Measurements from ENCODE around the gene FOXO6.

The FOXO6 gene

DNA sequence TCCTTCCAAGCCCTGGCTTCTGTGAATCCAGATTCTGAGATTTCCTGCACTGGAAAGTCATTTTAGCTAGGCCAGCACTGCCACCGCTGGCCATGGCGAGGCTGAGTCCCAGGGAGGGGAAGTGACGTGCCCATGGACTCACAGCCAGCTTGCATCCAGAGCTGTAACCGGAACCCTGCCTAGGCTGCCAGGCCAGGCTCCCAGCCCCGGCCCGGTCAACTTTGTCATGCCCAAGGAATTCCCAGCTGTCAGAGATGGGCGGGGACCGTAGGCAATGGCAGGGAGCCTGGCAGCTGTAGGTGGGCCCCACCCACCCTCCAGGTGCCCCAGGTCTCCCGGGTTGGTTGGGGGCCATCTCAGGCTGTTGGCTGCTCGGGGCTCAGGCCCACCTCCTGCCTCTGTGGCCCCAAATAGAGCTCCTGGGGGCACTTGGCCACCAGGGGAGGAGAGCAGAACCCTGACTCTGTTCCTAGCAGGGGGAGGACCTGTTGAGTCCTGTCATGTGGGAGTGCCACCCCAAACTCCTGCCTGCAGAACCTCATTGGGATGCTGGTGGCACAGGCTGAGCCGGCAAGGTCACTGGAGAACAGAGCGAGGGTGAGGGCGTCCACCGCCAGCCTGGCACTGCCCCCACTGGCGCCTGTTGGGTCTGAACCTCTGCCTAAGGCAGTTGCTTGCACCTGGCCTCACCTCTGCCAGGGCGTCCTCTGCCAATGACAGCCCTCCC lies 57.8 kb downstream of the FOXO6 start:
- H3K4me3 ChIP-seq (ENCODE audit: low read depth, low read length) = no peak overlapping the region
- DNase-seq (ENCODE audit: low read depth) = no peak
- TF ChIP-seq, protein P1, sequence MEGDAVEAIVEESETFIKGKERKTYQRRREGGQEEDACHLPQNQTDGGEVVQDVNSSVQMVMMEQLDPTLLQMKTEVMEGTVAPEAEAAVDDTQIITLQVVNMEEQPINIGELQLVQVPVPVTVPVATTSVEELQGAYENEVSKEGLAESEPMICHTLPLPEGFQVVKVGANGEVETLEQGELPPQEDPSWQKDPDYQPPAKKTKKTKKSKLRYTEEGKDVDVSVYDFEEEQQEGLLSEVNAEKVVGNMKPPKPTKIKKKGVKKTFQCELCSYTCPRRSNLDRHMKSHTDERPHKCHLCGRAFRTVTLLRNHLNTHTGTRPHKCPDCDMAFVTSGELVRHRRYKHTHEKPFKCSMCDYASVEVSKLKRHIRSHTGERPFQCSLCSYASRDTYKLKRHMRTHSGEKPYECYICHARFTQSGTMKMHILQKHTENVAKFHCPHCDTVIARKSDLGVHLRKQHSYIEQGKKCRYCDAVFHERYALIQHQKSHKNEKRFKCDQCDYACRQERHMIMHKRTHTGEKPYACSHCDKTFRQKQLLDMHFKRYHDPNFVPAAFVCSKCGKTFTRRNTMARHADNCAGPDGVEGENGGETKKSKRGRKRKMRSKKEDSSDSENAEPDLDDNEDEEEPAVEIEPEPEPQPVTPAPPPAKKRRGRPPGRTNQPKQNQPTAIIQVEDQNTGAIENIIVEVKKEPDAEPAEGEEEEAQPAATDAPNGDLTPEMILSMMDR (IDR thresholded peaks at IDR 0.05; ENCODE audit: low read depth, low read length) = no peak
- TF ChIP-seq, protein P2, sequence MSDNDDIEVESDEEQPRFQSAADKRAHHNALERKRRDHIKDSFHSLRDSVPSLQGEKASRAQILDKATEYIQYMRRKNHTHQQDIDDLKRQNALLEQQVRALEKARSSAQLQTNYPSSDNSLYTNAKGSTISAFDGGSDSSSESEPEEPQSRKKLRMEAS (IDR thresholded peaks at IDR 0.05; ENCODE audit: low read depth, low read length) = no peak
- TF ChIP-seq MYC (IDR thresholded peaks at IDR 0.05; ENCODE audit: low read depth, low read length) = no peak
- no peak for TF ChIP-seq POLR2A (IDR thresholded peaks at IDR 0.05; ENCODE audit: extremely low read depth, insufficient read length)

GRCh38 chr1:41419584-41420295 lies 58.5 kb downstream of the FOXO6 start:
- TF ChIP-seq, protein P2 (IDR thresholded peaks at IDR 0.05; ENCODE audit: low read depth, low read length) = no peak
- no peak for TF ChIP-seq POLR2A (IDR thresholded peaks at IDR 0.05; ENCODE audit: extremely low read depth, insufficient read length)
- TF ChIP-seq, protein P1 (IDR thresholded peaks at IDR 0.05; ENCODE audit: low read depth, low read length) = no peak
- no peak for DNase-seq (ENCODE audit: low read depth)
- no peak overlapping the region for H3K4me3 ChIP-seq (ENCODE audit: low read depth, low read length)

- DNase-seq (ENCODE audit: low read depth) = no peak
- TF ChIP-seq, protein P1 (IDR thresholded peaks at IDR 0.05; ENCODE audit: low read depth, low read length) = no peak
- TF ChIP-seq MYC (IDR thresholded peaks at IDR 0.05; ENCODE audit: low read depth, low read length) (no peak), POLR2A (IDR thresholded peaks at IDR 0.05; ENCODE audit: extremely low read depth, insufficient read length) (no peak)
- TF ChIP-seq, protein P2 (IDR thresholded peaks at IDR 0.05; ENCODE audit: low read depth, low read length) = no peak
Measured at GRCh38 chr1:41420351-41420750, 59.1 kb downstream of the FOXO6 start.

DNA sequence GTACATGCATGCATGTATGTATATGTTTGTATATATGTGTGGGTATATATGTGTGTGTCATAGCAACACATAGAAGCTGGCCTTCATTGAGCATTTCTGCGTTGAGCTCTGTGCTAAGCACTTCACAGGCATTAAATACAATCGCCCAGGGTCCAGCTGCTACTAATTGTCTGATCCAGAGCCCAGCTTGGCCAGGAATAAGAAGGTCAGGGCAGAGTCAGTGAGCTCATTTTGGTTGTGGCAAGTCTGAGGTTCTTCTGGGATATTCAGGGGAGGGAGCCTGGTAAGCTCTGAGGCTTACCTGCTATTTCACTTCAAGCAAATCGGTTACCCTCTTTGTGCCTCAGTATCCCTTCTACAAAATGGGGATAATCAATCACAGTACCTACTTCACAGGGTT lies 59.6 kb downstream of the FOXO6 start:
- DNase-seq (ENCODE audit: low read depth) = no peak
- TF ChIP-seq POLR2A (IDR thresholded peaks at IDR 0.05; ENCODE audit: extremely low read depth, insufficient read length) = no peak
- TF ChIP-seq, protein P1 (IDR thresholded peaks at IDR 0.05; ENCODE audit: low read depth, low read length) = no peak
- TF ChIP-seq, protein P2 (IDR thresholded peaks at IDR 0.05; ENCODE audit: low read depth, low read length) = no peak
- TF ChIP-seq MYC (IDR thresholded peaks at IDR 0.05; ENCODE audit: low read depth, low read length) = no peak
- H3K4me3 ChIP-seq (ENCODE audit: low read depth, low read length) = no peak overlapping the region

More at GRCh38 chr1:41420351-41420750, 59.1 kb downstream of the FOXO6 start:
- H3K4me3 ChIP-seq (ENCODE audit: low read depth, low read length) = no peak overlapping the region

- no peak for DNase-seq (ENCODE audit: low read depth)
- H3K4me3 ChIP-seq (ENCODE audit: low read depth, low read length) = no peak overlapping the region
- TF ChIP-seq, protein P1 (IDR thresholded peaks at IDR 0.05; ENCODE audit: low read depth, low read length) = no peak
- TF ChIP-seq, protein P2 (IDR thresholded peaks at IDR 0.05; ENCODE audit: low read depth, low read length) = no peak
- no peak for TF ChIP-seq POLR2A (IDR thresholded peaks at IDR 0.05; ENCODE audit: extremely low read depth, insufficient read length)
- TF ChIP-seq MYC (IDR thresholded peaks at IDR 0.05; ENCODE audit: low read depth, low read length) = no peak
Measured at GRCh38 chr1:41422306-41422705, 61.1 kb downstream of the FOXO6 start.

All from NB4 (cell line).